ENCODE results near the gene CSGALNACT2. TPM values are rescaled to one million over a fixed set of nuclear protein-coding genes. Genes with fewer than 3 reads are reported as not detected.

CSGALNACT2 gene
- total RNA-seq, 1 experiment from 2014 or later, result 8.9 TPM

- Mint-ChIP-seq H3K9me3 (no peaks in the 10 kb centered on the region), H3K4me1 (peaks cover 8 to 9% of the 10 kb centered on the region in 2 experiments), H3K36me3 (ENCODE audit: insufficient read depth in 1 of 3, low read depth in 3 of 3) (peaks cover 27 to 51% (median 47%) of the 10 kb centered on the region in 3 experiments; a peak in 6 of 7 replicates), H3K4me3 (no peak overlapping the region), H3K27me3 (ENCODE audit: low read depth) (no peaks in the 10 kb centered on the region), H3K27ac (no peak overlapping the region)
- no peak overlapping the region for H2AK5ac ChIP-seq (ENCODE audit: insufficient read length, low read length)
- H2BK120ac ChIP-seq (ENCODE audit: low read depth, low read length, poor library complexity, severe bottlenecking), result no peak overlapping the region
- no peak overlapping the region for H2BK5ac ChIP-seq (ENCODE audit: insufficient read length, low read length)
- no peak overlapping the region for H4K5ac ChIP-seq (ENCODE audit: insufficient read length, low read depth, low read length)
- no CpG with 5 or more reads among the region's 16 CpGs for WGBS (ENCODE audit: extremely low coverage, insufficient read length, low lambda C conversion rate)
- H4K8ac ChIP-seq (replicated peaks; ENCODE audit: insufficient read length, low read depth, low read length), result no peak overlapping the region
- H3K56ac ChIP-seq (ENCODE audit: insufficient read length, low read depth, low read length), result no peak overlapping the region
- H3K79me2 ChIP-seq (ENCODE audit: insufficient read depth, low read length), result no peaks in the 10 kb centered on the region
- H3K23ac ChIP-seq (ENCODE audit: insufficient read length, low read depth, low read length), result no peak overlapping the region
- no peak overlapping the region for H3K4ac ChIP-seq (ENCODE audit: low read depth, low read length)
- no peak overlapping the region for H3K4me2 ChIP-seq (ENCODE audit: insufficient read depth, insufficient read length, low read length)
- H4K20me1 ChIP-seq (ENCODE audit: control insufficient read depth, insufficient read depth, insufficient read length), result no peaks in the 10 kb centered on the region
- no peaks in the 10 kb centered on the region for H3K9me3 ChIP-seq (ENCODE audit: control insufficient read depth, low read depth, low read length)
- no peak overlapping the region for H2BK15ac ChIP-seq (ENCODE audit: low read depth, low read length)
- H4K91ac ChIP-seq (ENCODE audit: insufficient read length, low read depth, low read length), result no peak overlapping the region
- H3K9ac ChIP-seq (ENCODE audit: extremely low read depth, insufficient read length, low read length), result no peak overlapping the region
- H3T11ph ChIP-seq (ENCODE audit: low read length), result no peak overlapping the region
- DNase-seq, result no peak
- no peaks in the 10 kb centered on the region for H3K79me1 ChIP-seq (ENCODE audit: insufficient read depth, low read depth, low read length, poor library complexity, severe bottlenecking)
- H3K14ac ChIP-seq (ENCODE audit: insufficient read depth, low read length), result no peak overlapping the region
- H3K4me1 ChIP-seq (ENCODE audit: insufficient read depth, low read length), result no peaks in the 10 kb centered on the region
- H3K27ac ChIP-seq (ENCODE audit: insufficient read length, low read depth, low read length), result no peak overlapping the region
- H3K18ac ChIP-seq (ENCODE audit: insufficient read length, low read depth, low read length), result no peak overlapping the region
- H3K27me3 ChIP-seq (ENCODE audit: insufficient read depth, low read length), result no peaks in the 10 kb centered on the region
- no peak overlapping the region for H2BK20ac ChIP-seq (ENCODE audit: low read depth, low read length, poor library complexity, severe bottlenecking)
- H3K23me2 ChIP-seq (ENCODE audit: insufficient read length, low read depth, low read length, poor library complexity, severe bottlenecking), result no peaks in the 10 kb centered on the region
- no peak overlapping the region for H2AFZ ChIP-seq (ENCODE audit: low read length)
- no peak for TF ChIP-seq CTCF (conservative IDR thresholded peaks at IDR 0.05)
- H2BK12ac ChIP-seq (ENCODE audit: insufficient read length, low read depth, low read length), result no peak overlapping the region
Observed at GRCh38 chr10:43199088-43199683, 60.9 kb downstream of the CSGALNACT2 start.
